Keratinocyte (primary cell): Measurements from ENCODE around the gene CHSY1. TPM values are rescaled to one million over a fixed set of nuclear protein-coding genes. Genes with fewer than 3 reads are reported as not detected.
A peak's percentile ranks its signal among the peaks of the same experiment; 100 is the strongest.

Experiments
- DNase-seq: peaks from one replicate; pipeline ENCODE4 v3.0.0-alpha.2; 2011; ENCODE audit warnings: low read depth, missing footprints, low spot score
- FAIRE-seq: peaks from 2 replicates; lab custom pipeline; 2011; peaks lifted over from hg19 to GRCh38; lab: Jason Lieb, UNC
- H2AFZ ChIP-seq: 2 replicates; pipeline ENCODE4 v1.6.0; 2012; ENCODE audit warnings: low read length, control low read depth, inconsistent platforms; ENCODE audit not compliant: control insufficient read depth
- H3K27ac ChIP-seq: 2 replicates; pipeline ENCODE4 v1.5.1; 2011; ENCODE audit warnings: low read length; ENCODE audit not compliant: control insufficient read depth, insufficient read depth
- H3K27me3 ChIP-seq: 3 replicates; pipeline ENCODE4 v1.6.0; 2011; ENCODE audit warnings: low read length; ENCODE audit not compliant: control insufficient read depth, insufficient read depth; ENCODE audit errors: extremely low read depth
- H3K36me3 ChIP-seq, 2 experiments: 2 replicates in 1 of 2; 3 replicates in 1 of 2; pipeline ENCODE4 v1.5.1; 2011; ENCODE audit warnings: low read length in 2 of 2, mild to moderate bottlenecking in 1 of 2; ENCODE audit not compliant: control insufficient read depth in 2 of 2, insufficient read depth in 2 of 2; ENCODE audit errors: extremely low read depth in 1 of 2
- H3K4me1 ChIP-seq: 3 replicates; pipeline ENCODE4 v1.5.1; 2011; ENCODE audit warnings: low read length; ENCODE audit not compliant: control insufficient read depth, insufficient read depth; ENCODE audit errors: extremely low read depth
- H3K4me2 ChIP-seq: 3 replicates; pipeline ENCODE4 v1.6.0; 2011; ENCODE audit warnings: low read depth, low read length; ENCODE audit not compliant: control insufficient read depth, insufficient read depth; ENCODE audit errors: extremely low read depth
- H3K4me3 ChIP-seq, 3 experiments: fragments of 200-600 bp in 1 of 3; sonication (generic) in 1 of 3; 2 replicates in 2 of 3; 3 replicates in 1 of 3; pipeline ENCODE4 v1.5.1; 2011 to 2016; ENCODE audit warnings: low read length in 3 of 3, mild to moderate bottlenecking in 3 of 3, control low read depth in 2 of 3, inconsistent platforms in 1 of 3, low read depth in 1 of 3, mixed read lengths in 1 of 3, mixed run types in 1 of 3, moderate library complexity in 1 of 3; ENCODE audit not compliant: control insufficient read depth in 2 of 3, insufficient read depth in 2 of 3; ENCODE audit errors: extremely low read depth in 1 of 3
- H3K79me2 ChIP-seq: 2 replicates; pipeline ENCODE4 v1.6.0; 2012; ENCODE audit warnings: low read length; ENCODE audit not compliant: control insufficient read depth, insufficient read depth
- H3K9ac ChIP-seq: 3 replicates; pipeline ENCODE4 v1.6.0; 2011; ENCODE audit warnings: low read length; ENCODE audit not compliant: control insufficient read depth, insufficient read depth; ENCODE audit errors: extremely low read depth
- H3K9me1 ChIP-seq: 3 replicates; pipeline ENCODE4 v1.6.0; 2011; ENCODE audit warnings: low read length; ENCODE audit not compliant: control insufficient read depth, insufficient read depth; ENCODE audit errors: extremely low read depth
- H3K9me3 ChIP-seq: 2 replicates; pipeline ENCODE4 v1.5.1; 2012; ENCODE audit warnings: low read depth, low read length; ENCODE audit not compliant: control insufficient read depth
- H4K20me1 ChIP-seq: 3 replicates; pipeline ENCODE4 v1.6.0; 2011; ENCODE audit warnings: low read length; ENCODE audit not compliant: control insufficient read depth, insufficient read depth; ENCODE audit errors: extremely low read depth
- CTCF ChIP-seq, 3 experiments: IDR thresholded peaks in 1 of 3; conservative IDR thresholded peaks in 1 of 3; optimal IDR thresholded peaks in 1 of 3; 2 replicates in 2 of 3; 3 replicates in 1 of 3; pipeline versions ENCODE3 to v1.5.1; 2011; ENCODE audit warnings: low read length in 3 of 3, mild to moderate bottlenecking in 3 of 3, moderate library complexity in 2 of 3, control low read depth in 1 of 3, inconsistent platforms in 1 of 3; ENCODE audit not compliant: insufficient read depth in 2 of 3; ENCODE audit errors: extremely low read depth in 1 of 3
- EZH2 ChIP-seq: IDR thresholded peaks from one replicate; pipeline ENCODE4 v1.6.1; 2012; ENCODE audit warnings: inconsistent platforms, mild to moderate bottlenecking, low read length, moderate library complexity
- dilution Hi-C: fragments of 300-500 bp; cut with MboI; formaldehyde crosslinking; loops from one replicate; pipeline ENCODE4 v1.7.0; 2020; ENCODE audit warnings: low sequenced_read_pairs; ENCODE audit not compliant: extremely low pct_ligation_motif_present
- polyA plus RNA-seq, 5 experiments: library from polyadenylated mRNA; depleted of rRNA in 3 of 5; stranded (reverse) in 3 of 5; stranded (forward) in 1 of 5; unstranded in 1 of 5; fragments of >200 nt; gene quantifications; 1 replicate in 1 of 5; 2 replicates in 3 of 5; 3 replicates in 1 of 5; pipeline versions ENCODE4 v1.2.1 to v1.2.3, GENCODE V29; 2011 to 2012; ENCODE audit warnings: missing spikeins in 2 of 5, low read depth in 1 of 5, low replicate concordance in 1 of 5

CHSY1 gene
- polyA plus RNA-seq, 1 donor (not counting 4 experiments of a cell fraction or from before 2014, with no cell fraction given) = 27.0 TPM

DNA sequence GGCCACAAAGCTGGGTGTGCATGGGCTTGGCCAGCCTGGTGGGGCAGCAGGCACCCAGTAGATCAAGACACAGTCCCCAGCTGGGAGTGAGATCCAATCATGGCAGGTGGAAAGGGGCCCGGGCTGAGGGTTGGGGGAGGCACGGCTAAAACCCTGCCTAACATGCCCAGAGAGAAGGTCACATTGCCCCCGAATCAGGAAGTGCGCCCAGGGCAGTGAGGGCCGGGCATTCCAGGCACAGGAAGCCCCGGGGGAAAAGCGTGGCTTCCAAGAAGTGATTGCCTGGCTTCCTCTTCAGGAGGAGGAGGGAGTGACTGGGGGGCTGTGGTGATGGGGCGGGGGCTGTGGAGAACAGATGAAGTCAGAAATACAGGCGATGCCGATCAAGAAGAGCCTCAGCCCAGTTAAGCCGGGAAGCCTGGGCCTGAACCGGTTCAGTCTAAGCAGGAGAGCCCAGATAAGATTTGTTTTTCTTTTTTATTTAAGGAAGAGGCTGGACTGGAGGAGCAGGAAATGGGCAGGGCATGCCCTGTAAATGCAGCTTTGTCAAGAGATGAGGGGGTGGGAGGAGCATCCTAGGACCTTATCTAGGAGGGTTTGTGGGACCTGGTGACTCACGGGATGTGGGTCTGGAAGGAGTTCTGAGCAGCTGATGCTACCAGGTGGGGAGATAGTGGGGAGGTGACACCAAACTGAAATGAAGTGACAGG lies 83.9 kb downstream of the CHSY1 start:
- dilution Hi-C loops = no loop called here

DNA sequence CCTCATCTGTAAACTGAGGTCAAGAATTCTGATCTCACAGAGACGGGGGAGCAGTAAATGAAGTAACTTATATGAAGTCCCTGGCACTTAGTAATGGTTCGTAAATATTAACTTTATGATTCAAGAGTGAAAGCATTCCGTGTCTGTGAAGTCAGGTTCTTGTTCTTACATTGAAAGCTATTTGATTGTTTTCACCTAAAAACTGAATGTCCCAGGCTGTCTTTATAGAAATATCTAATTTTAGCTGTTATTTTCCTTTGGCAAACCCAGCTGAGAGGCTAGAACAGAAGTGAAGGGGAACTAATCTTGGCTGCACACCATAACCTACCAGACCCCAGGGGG lies 84.5 kb downstream of the CHSY1 start:
- peak overlapping the region; percentile 56 for H3K9ac ChIP-seq
- H3K4me3 ChIP-seq = no peak overlapping the region
- dilution Hi-C loops = no loop called here

More for the DNA sequence above, 83.9 kb downstream of the CHSY1 start:
- Histone ChIP-seq H3K4me3 (peak overlapping the region in 1 of 3 experiments; percentile 4), H3K9ac (peak overlapping the region; percentile 56), H3K27ac (peak overlapping the region; percentile 72), H3K4me1 (peaks cover 58% of the 10 kb centered on the region), H3K4me2 (peak overlapping the region; percentile 56), H3K27me3 (no peaks in the 10 kb centered on the region), H4K20me1 (no peaks in the 10 kb centered on the region), H3K9me1 (peaks cover 2% of the 10 kb centered on the region), H3K79me2 (no peaks in the 10 kb centered on the region), H3K36me3 (no peaks in the 10 kb centered on the region), H3K9me3 (peaks cover 18% of the 10 kb centered on the region), H2AFZ (peak overlapping the region; percentile 62)
- TF ChIP-seq EZH2 = no peak
- TF ChIP-seq CTCF (optimal IDR thresholded peaks at IDR 0.05 in 1 of 3, IDR thresholded peaks at IDR 0.05 in 1 of 3, conservative IDR thresholded peaks at IDR 0.05 in 1 of 3; ENCODE audit: extremely low read depth in 1 of 3, insufficient read depth in 2 of 3, low read length in 3 of 3) = no peak
- FAIRE-seq = peak; percentile 84
- DNase-seq = peak; percentile 84

More for the DNA sequence above, 84.5 kb downstream of the CHSY1 start:
- Histone ChIP-seq H4K20me1 (no peaks in the 10 kb centered on the region), H3K79me2 (no peaks in the 10 kb centered on the region), H2AFZ (peak overlapping the region; percentile 62), H3K9me1 (peaks cover 2% of the 10 kb centered on the region), H3K9me3 (peaks cover 18% of the 10 kb centered on the region), H3K27me3 (no peaks in the 10 kb centered on the region), H3K27ac (peak overlapping the region; percentile 72), H3K4me2 (peak overlapping the region; percentile 56), H3K36me3 (no peaks in the 10 kb centered on the region), H3K4me1 (peaks cover 53% of the 10 kb centered on the region)
- no peak for FAIRE-seq
- TF ChIP-seq EZH2 (no peak), CTCF (optimal IDR thresholded peaks at IDR 0.05 in 1 of 3, IDR thresholded peaks at IDR 0.05 in 1 of 3, conservative IDR thresholded peaks at IDR 0.05 in 1 of 3; ENCODE audit: extremely low read depth in 1 of 3, insufficient read depth in 2 of 3, low read length in 3 of 3) (no peak)
- no peak for DNase-seq
